ENCODE data around the gene ANKRD39. TPM values are rescaled to one million over a fixed set of nuclear protein-coding genes. Genes with fewer than 3 reads are reported as not detected.
"Not testable (repeated sequence)": the region's sequence is repeated elsewhere in the genome, so short reads cannot be mapped to it uniquely, and the experiment has no call there.

ANKRD39 gene
- total and polyA plus RNA-seq, 7 donors, result 11.4 to 34.1 (median 14.8) TPM

GRCh38 chr2:96863575-96864342, 5.9 kb upstream of the ANKRD39 start:
- WGBS, 2 donors, result 88 to 91% methylated on average over 19 of the region's 19 CpGs
- H3K4me1 ChIP-seq, result peaks cover 0 to 83% (median 79%) of the 10 kb centered on the region in 4 donors
- no peaks in the 10 kb centered on the region for H3K27me3 ChIP-seq
- peaks cover 45 to 76% (median 61%) of the 10 kb centered on the region in 4 donors for H3K36me3 ChIP-seq
- intact Hi-C loops (cut with DNase I), result loop anchor here (10.0 kb wide), 1 partner anchor 329 kb away; the partner anchor contains the start of gene ARID5A
- H3K4me3 ChIP-seq, result no peak overlapping the region
- H3K27ac ChIP-seq, result peak overlapping the region; percentile 45 to 100 (median 100)
- DNase-seq, result peak; percentile 69
- TF ChIP-seq POLR2A (IDR thresholded peaks at IDR 0.05), result no peak
- TF ChIP-seq POLR2AphosphoS5 (IDR thresholded peaks at IDR 0.05), result no peak
- TF ChIP-seq, protein P1, sequence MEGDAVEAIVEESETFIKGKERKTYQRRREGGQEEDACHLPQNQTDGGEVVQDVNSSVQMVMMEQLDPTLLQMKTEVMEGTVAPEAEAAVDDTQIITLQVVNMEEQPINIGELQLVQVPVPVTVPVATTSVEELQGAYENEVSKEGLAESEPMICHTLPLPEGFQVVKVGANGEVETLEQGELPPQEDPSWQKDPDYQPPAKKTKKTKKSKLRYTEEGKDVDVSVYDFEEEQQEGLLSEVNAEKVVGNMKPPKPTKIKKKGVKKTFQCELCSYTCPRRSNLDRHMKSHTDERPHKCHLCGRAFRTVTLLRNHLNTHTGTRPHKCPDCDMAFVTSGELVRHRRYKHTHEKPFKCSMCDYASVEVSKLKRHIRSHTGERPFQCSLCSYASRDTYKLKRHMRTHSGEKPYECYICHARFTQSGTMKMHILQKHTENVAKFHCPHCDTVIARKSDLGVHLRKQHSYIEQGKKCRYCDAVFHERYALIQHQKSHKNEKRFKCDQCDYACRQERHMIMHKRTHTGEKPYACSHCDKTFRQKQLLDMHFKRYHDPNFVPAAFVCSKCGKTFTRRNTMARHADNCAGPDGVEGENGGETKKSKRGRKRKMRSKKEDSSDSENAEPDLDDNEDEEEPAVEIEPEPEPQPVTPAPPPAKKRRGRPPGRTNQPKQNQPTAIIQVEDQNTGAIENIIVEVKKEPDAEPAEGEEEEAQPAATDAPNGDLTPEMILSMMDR (IDR thresholded peaks at IDR 0.05), result no peak
- TF ChIP-seq EP300 (IDR thresholded peaks at IDR 0.05), result no peak
- H3K9me3 ChIP-seq, result no peaks in the 10 kb centered on the region

DNA sequence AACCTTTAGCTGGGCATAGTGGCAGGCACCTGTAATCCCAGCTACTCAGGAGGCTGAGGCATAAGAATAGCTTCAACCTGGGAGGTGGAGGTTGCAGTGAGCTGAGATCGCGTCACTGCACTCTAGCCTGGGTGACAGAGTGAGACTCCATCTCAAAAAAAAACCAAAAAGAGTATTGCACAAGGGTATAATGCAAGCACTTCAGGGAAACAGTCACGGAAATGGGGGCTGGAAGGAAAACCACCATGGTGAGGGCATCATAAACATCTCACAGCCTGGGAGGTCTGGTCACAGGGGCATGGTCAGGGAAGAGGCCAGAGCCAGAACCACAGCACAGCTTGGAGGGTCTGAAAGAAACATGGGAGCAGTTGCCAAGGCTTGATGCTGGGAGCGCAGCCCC, 5.2 kb upstream of the ANKRD39 start:
- DNase-seq, H3K27me3 ChIP-seq, H3K9me3 ChIP-seq, H3K4me3 ChIP-seq: not testable (repeated sequence)
- Histone ChIP-seq H3K4me1 (peaks cover 0 to 88% (median 82%) of the 10 kb centered on the region in 4 donors), H3K36me3 (peaks cover 45 to 76% (median 61%) of the 10 kb centered on the region in 4 donors), H3K27ac (peak overlapping the region; percentile 45 to 100 (median 100))
- intact Hi-C loops (cut with DNase I), result loop anchor here (10.0 kb wide), 1 partner anchor 328 kb away; the partner anchor contains the start of gene ARID5A
- 87 to 90% methylated on average over 4 of the region's 4 CpGs for WGBS, 2 donors

DNA sequence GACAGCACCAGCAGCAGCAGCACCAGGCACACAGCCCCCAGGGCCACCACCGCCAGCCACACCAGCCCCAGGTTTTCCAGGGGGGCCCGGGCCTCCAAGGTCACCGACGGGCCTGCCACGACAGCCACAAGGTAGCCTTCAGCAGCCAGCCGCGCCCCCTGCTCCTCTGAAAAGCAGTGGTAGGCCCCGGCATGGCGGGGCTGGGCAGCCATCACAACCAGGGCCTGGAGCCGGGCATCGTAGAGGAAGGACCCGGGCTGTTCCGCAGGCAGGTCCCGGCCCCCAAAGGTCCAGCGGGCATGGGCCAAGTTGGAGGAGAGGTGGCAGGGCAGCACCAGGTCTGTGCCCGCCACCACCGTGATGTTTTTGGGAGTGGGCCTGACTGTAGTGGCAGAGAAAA, 3.3 kb upstream of the ANKRD39 start:
- Histone ChIP-seq H3K9me3 (no peaks in the 10 kb centered on the region), H3K4me3 (no peak overlapping the region), H3K36me3 (peaks cover 45 to 62% (median 53%) of the 10 kb centered on the region in 4 donors), H3K27ac (peak overlapping the region in 3 of 4 donors; percentile 92 to 100 (median 92)), H3K4me1 (peaks cover 0 to 84% (median 78%) of the 10 kb centered on the region in 4 donors), H3K27me3 (no peaks in the 10 kb centered on the region)
- intact Hi-C loops (cut with DNase I), result loop anchor here (10.0 kb wide), 1 partner anchor 326 kb away; the partner anchor contains the start of gene ARID5A
- WGBS, 2 donors, result 92 to 94% methylated on average over 17 of the region's 17 CpGs
- TF ChIP-seq, protein P1 (IDR thresholded peaks at IDR 0.05), result no peak
- TF ChIP-seq POLR2AphosphoS5 (IDR thresholded peaks at IDR 0.05), result no peak
- TF ChIP-seq POLR2A (IDR thresholded peaks at IDR 0.05), result no peak
- peak; percentile 68 for DNase-seq

DNA sequence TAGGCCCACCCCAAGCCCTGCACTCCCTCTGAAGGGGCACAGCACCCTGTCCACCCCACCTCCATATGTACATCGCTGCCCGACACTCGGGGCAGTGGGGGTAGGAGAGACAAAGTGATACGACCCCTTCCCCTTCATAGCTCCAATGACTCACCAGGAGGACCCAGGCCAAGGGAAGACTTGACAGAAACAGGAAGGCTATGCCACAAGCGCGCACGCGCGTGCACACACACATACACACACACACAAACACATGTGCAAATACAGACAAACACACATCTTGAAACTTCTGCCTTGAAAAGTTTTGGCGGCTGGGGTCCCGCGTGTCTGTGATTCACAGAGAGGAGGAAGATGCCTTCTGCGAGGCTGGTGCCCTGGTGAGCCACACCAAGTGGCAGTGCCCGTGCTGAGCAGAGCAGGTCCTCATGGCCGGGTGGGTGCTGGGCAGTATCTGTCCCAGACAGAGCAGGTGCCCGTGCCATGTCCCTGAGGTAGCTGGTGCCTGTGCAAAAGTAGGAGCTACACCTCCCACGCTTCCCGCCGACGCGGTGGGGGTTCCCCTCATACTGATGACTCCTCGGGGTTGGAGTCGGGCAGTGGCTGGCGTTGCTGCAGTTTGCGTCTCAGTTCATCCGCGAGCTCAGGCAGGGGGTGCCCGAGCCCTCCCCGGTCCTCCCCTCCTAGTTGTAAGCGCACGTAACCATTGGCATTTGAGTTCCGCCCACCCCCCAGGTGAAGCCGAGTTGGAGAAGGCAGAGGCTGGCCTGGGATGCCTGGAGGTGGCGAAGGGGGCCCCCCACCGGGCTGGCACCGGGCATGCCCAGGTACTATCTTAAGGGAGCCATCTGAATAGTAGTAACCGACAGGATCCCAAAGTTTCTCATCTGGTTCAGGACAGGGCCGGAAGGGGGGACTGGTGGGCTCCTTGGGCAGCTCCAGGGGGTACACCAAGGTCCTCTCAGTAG, 2.5 kb upstream of the ANKRD39 start:
- H3K27ac ChIP-seq, result peak overlapping the region; percentile 87 to 100 (median 92)
- TF ChIP-seq POLR2AphosphoS5 (IDR thresholded peaks at IDR 0.05) (peak; percentile 5 to 50 (median 28)), POLR2A (IDR thresholded peaks at IDR 0.05) (no peak)
- TF ChIP-seq, protein P1 (IDR thresholded peaks at IDR 0.05), result no peak
- peak; percentile 75 for DNase-seq
- H3K27me3 ChIP-seq, result no peaks in the 10 kb centered on the region
- intact Hi-C loops (cut with DNase I), result loop anchor here (10.0 kb wide), 1 partner anchor 326 kb away; the partner anchor contains the start of gene ARID5A
- peaks cover 0 to 79% (median 71%) of the 10 kb centered on the region in 4 donors for H3K4me1 ChIP-seq
- no peak overlapping the region for H3K4me3 ChIP-seq
- H3K36me3 ChIP-seq, result peaks cover 41 to 55% (median 46%) of the 10 kb centered on the region in 4 donors
- 82 to 83% methylated on average over 38 of the region's 38 CpGs for WGBS, 2 donors
- no peaks in the 10 kb centered on the region for H3K9me3 ChIP-seq
